ENCODE results near the gene PRELID2.

PRELID2 gene

DNA sequence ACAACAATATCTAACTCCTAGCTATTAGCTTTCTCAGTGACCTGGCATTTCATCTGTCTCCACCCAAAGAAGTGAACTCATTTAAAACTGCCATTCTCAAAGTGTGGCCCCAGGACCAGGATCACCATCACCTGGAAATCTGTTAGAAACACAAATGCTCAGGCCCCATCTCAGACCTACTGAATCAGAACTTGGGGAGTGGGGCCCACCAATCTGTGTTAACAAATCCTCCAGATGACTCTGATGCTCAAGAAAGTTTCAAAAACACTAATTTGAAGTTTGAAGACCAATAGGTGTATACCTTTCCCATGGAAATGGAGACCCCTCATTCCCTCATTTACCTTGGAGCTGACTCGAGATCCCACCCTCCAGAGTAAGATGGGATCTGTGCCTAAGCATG is 72.3 kb downstream of the PRELID2 start:
- Histone ChIP-seq H3K9ac (ENCODE audit: low read length in 5 of 5) (no peak overlapping the region), H3K27ac (ENCODE audit: low read depth, low read length) (no peak overlapping the region), H3K36me3 (ENCODE audit: control insufficient read depth in 5 of 5, insufficient read depth in 5 of 5, low read length in 5 of 5) (no peaks in the 10 kb centered on the region), H3K9me3 (ENCODE audit: control insufficient read depth in 5 of 5, low read length in 5 of 5) (peaks cover 0 to 6% (median 3%) of the 10 kb centered on the region in 5 donors), H3K27me3 (ENCODE audit: control insufficient read depth in 5 of 5, insufficient read depth in 4 of 5, low read length in 5 of 5) (no peaks in the 10 kb centered on the region), H3K4me1 (ENCODE audit: control insufficient read depth in 5 of 5, insufficient read depth in 5 of 5, low read length in 5 of 5) (no peaks in the 10 kb centered on the region), H3K4me3 (ENCODE audit: low read depth in 1 of 5, low read length in 5 of 5) (no peak overlapping the region)

DNA sequence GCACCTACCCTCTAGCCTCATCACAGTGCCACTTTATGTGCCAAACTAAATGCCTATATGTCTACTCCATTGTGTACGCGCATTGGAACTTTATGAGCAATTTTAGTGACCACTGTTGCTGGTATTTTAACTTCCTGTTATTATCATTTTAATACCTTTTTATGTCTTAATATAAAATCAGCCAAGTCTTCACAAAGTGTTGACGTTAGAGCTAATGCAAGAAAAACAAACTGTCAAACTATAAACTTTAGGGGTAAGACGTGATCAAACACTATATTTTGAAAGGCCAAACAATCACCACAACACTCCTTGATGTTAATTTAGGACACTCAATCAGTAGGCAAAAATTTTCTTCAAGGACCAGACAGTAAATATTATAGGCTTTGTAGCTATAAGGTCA is 73.9 kb downstream of the PRELID2 start:
- no peaks in the 10 kb centered on the region for H3K36me3 ChIP-seq (ENCODE audit: control insufficient read depth in 5 of 5, insufficient read depth in 5 of 5, low read length in 5 of 5)
- H3K27ac ChIP-seq (ENCODE audit: low read depth, low read length), result no peak overlapping the region
- H3K4me1 ChIP-seq (ENCODE audit: control insufficient read depth in 5 of 5, insufficient read depth in 5 of 5, low read length in 5 of 5), result no peaks in the 10 kb centered on the region
- no peak overlapping the region for H3K4me3 ChIP-seq (ENCODE audit: low read depth in 1 of 5, low read length in 5 of 5)
- H3K27me3 ChIP-seq (ENCODE audit: control insufficient read depth in 5 of 5, insufficient read depth in 4 of 5, low read length in 5 of 5), result no peaks in the 10 kb centered on the region
- no peak overlapping the region for H3K9ac ChIP-seq (ENCODE audit: low read length in 5 of 5)
- H3K9me3 ChIP-seq (ENCODE audit: control insufficient read depth in 5 of 5, low read length in 5 of 5), result no peaks in the 10 kb centered on the region

DNA sequence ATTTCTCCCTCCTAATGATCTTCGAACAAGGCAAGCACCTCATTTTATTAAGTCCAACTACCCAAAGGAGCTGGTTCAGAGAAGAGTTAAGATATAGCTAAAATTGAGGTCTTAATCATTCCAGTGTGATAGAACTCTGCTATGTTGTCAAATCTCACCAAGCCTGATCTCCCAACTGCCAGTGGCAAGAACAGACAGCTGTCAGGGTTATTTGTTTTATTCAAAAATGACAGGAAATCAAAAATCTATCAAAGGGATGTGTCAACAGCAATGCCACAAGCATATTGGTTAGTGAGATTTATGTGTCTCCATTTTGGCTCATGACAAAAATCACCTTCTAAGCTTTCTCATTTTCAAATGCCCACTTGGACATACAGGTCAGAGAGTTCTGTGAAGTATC is 74.5 kb downstream of the PRELID2 start:
- Histone ChIP-seq H3K4me3 (ENCODE audit: low read depth in 1 of 5, low read length in 5 of 5) (no peak overlapping the region), H3K4me1 (ENCODE audit: control insufficient read depth in 5 of 5, insufficient read depth in 5 of 5, low read length in 5 of 5) (no peaks in the 10 kb centered on the region), H3K9ac (ENCODE audit: low read length in 5 of 5) (no peak overlapping the region), H3K9me3 (ENCODE audit: control insufficient read depth in 5 of 5, low read length in 5 of 5) (no peaks in the 10 kb centered on the region), H3K27ac (ENCODE audit: low read depth, low read length) (no peak overlapping the region), H3K36me3 (ENCODE audit: control insufficient read depth in 5 of 5, insufficient read depth in 5 of 5, low read length in 5 of 5) (no peaks in the 10 kb centered on the region), H3K27me3 (ENCODE audit: control insufficient read depth in 5 of 5, insufficient read depth in 4 of 5, low read length in 5 of 5) (no peaks in the 10 kb centered on the region)

DNA sequence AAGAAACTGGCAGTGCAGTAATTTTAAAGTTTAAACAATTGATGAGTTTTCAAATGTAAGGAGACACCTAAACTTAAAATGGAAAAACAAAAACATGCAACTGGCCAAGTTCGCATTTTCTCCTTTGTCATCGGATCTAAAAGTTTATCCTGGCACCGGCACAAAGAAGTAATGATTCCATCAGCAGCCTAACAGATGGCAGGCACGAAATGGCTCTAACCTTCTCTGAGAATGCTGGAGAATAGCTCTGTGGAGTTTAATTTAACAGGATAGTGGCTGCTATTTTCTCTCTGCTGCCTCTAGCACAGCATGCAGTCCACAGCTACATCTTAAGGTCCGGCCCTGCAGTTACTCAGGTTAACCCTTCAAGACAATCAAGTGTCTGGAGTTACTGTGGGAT is 82.2 kb downstream of the PRELID2 start:
- Histone ChIP-seq H3K27me3 (ENCODE audit: control insufficient read depth in 5 of 5, insufficient read depth in 4 of 5, low read length in 5 of 5) (no peaks in the 10 kb centered on the region), H3K36me3 (ENCODE audit: control insufficient read depth in 5 of 5, insufficient read depth in 5 of 5, low read length in 5 of 5) (peaks cover 0 to 2% (median 0%) of the 10 kb centered on the region in 5 donors), H3K27ac (ENCODE audit: low read depth, low read length) (no peak overlapping the region), H3K4me1 (ENCODE audit: control insufficient read depth in 5 of 5, insufficient read depth in 5 of 5, low read length in 5 of 5) (peaks cover 0 to 8% (median 0%) of the 10 kb centered on the region in 5 donors), H3K4me3 (ENCODE audit: low read depth in 1 of 5, low read length in 5 of 5) (no peak overlapping the region), H3K9ac (ENCODE audit: low read length in 5 of 5) (no peak overlapping the region), H3K9me3 (ENCODE audit: control insufficient read depth in 5 of 5, low read length in 5 of 5) (no peaks in the 10 kb centered on the region)

DNA sequence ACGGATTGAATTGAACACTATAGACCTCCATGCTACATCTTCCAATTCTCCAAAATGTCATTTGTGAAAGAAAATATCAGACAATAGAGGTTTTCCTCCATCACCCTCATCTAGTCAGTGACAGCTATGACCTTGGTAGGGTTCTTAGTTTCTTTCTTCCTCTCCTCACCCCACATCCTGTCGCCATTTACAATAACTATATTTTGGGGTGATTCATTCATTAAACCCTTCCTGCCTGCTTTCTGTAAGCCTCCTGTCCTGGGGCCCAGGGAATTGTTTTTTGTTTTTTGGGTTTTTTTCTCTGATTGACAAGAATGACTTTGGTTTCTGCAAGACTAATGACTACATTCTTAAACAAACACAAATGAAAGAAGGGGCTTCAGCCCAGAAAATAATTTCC is 82.6 kb downstream of the PRELID2 start:
- Histone ChIP-seq H3K9ac (ENCODE audit: low read length in 5 of 5) (no peak overlapping the region), H3K4me1 (ENCODE audit: control insufficient read depth in 5 of 5, insufficient read depth in 5 of 5, low read length in 5 of 5) (peaks cover 0 to 8% (median 0%) of the 10 kb centered on the region in 5 donors), H3K36me3 (ENCODE audit: control insufficient read depth in 5 of 5, insufficient read depth in 5 of 5, low read length in 5 of 5) (peaks cover 0 to 2% (median 0%) of the 10 kb centered on the region in 5 donors), H3K9me3 (ENCODE audit: control insufficient read depth in 5 of 5, low read length in 5 of 5) (no peaks in the 10 kb centered on the region), H3K27ac (ENCODE audit: low read depth, low read length) (no peak overlapping the region), H3K27me3 (ENCODE audit: control insufficient read depth in 5 of 5, insufficient read depth in 4 of 5, low read length in 5 of 5) (no peaks in the 10 kb centered on the region), H3K4me3 (ENCODE audit: low read depth in 1 of 5, low read length in 5 of 5) (no peak overlapping the region)

DNA sequence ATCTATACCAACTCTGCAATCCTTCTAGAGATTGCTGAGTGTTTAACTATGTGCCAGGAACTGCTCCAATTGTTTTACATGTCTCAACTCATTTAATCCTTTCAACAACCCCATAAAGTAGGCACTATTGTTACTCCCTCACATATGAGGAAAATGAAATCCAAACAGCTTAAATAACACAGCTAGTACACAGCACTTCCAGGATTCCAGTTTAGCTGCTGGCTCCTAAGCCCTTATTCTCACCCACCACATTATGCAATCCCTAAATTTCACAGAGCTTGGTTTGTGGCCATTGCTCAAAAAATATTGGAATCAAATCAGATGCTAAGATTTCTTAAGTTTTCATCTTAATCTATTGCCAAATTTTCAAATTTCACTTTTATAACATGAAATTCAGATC is 84.9 kb downstream of the PRELID2 start:
- Histone ChIP-seq H3K4me1 (ENCODE audit: control insufficient read depth in 5 of 5, insufficient read depth in 5 of 5, low read length in 5 of 5) (peaks cover 0 to 8% (median 0%) of the 10 kb centered on the region in 5 donors), H3K27ac (ENCODE audit: low read depth, low read length) (no peak overlapping the region), H3K27me3 (ENCODE audit: control insufficient read depth in 5 of 5, insufficient read depth in 4 of 5, low read length in 5 of 5) (no peaks in the 10 kb centered on the region), H3K9ac (ENCODE audit: low read length in 5 of 5) (no peak overlapping the region), H3K36me3 (ENCODE audit: control insufficient read depth in 5 of 5, insufficient read depth in 5 of 5, low read length in 5 of 5) (peaks cover 0 to 2% (median 0%) of the 10 kb centered on the region in 5 donors), H3K9me3 (ENCODE audit: control insufficient read depth in 5 of 5, low read length in 5 of 5) (no peaks in the 10 kb centered on the region), H3K4me3 (ENCODE audit: low read depth in 1 of 5, low read length in 5 of 5) (no peak overlapping the region)

DNA sequence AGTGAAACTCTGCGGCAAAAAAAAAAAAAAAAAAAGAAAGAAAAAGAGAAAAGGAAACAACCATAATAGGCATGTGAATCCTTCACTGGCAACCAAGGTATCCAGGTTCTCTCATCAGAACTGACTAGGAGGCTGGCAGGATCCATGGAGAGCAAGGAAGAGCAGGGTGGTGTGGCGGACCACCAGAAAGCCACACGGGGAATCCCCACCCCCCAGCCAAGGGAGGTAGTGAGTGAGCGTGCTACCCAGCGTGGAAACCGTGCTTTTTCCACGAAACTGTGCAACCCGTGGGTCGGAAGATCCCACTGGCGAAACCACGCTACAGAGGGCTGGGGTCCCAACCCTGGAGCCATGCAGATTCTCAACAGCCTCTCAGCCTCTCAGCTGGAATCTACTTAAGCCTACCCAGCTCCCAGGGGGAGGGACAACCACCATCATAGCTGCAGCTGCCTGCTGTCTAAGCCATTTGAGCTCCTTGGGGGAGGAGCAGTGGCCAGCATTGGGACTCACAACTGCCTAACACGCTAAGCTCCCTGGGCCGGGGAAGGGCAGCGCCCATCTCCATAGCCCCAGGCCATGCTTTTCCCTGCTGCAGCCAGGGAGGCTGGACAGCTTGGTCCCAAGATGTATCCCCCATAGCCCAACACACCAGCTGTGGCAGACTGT is 91.6 kb downstream of the PRELID2 start:
- Histone ChIP-seq H3K27ac (ENCODE audit: low read depth, low read length) (no peak overlapping the region), H3K36me3 (ENCODE audit: control insufficient read depth in 5 of 5, insufficient read depth in 5 of 5, low read length in 5 of 5) (no peaks in the 10 kb centered on the region)

DNA sequence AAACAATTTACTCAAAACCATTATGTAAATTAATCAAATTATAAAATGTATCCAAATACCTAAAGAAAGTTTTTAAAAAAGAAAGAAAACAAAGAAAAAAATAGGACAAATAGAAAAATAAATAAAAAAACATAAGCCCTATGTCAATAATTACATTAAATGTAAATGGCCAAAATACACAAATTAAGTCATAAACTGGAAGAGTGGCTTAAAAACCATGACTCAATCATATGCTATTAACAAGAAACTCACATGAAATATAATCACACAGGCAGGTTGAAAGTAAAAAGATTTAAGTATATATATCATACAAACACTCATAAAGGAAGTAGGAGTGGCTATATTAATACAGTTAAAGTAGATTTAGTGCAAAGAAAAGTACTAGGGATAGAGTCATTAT is 95.3 kb downstream of the PRELID2 start:
- no peak overlapping the region for H3K27ac ChIP-seq (ENCODE audit: low read depth, low read length)
- no peaks in the 10 kb centered on the region for H3K27me3 ChIP-seq (ENCODE audit: control insufficient read depth in 5 of 5, insufficient read depth in 4 of 5, low read length in 5 of 5)
- no peaks in the 10 kb centered on the region for H3K4me1 ChIP-seq (ENCODE audit: control insufficient read depth in 5 of 5, insufficient read depth in 5 of 5, low read length in 5 of 5)
- no peak overlapping the region for H3K9ac ChIP-seq (ENCODE audit: low read length in 5 of 5)
- H3K9me3 ChIP-seq (ENCODE audit: control insufficient read depth in 5 of 5, low read length in 5 of 5), result peaks cover 0 to 9% (median 0%) of the 10 kb centered on the region in 5 donors
- no peaks in the 10 kb centered on the region for H3K36me3 ChIP-seq (ENCODE audit: control insufficient read depth in 5 of 5, insufficient read depth in 5 of 5, low read length in 5 of 5)
- H3K4me3 ChIP-seq (ENCODE audit: low read depth in 1 of 5, low read length in 5 of 5), result no peak overlapping the region

More for the DNA sequence above, 91.6 kb downstream of the PRELID2 start:
- Histone ChIP-seq H3K4me1 (ENCODE audit: control insufficient read depth in 5 of 5, insufficient read depth in 5 of 5, low read length in 5 of 5) (no peaks in the 10 kb centered on the region), H3K9ac (ENCODE audit: low read length in 5 of 5) (no peak overlapping the region), H3K4me3 (ENCODE audit: low read depth in 1 of 5, low read length in 5 of 5) (no peak overlapping the region), H3K9me3 (ENCODE audit: control insufficient read depth in 5 of 5, low read length in 5 of 5) (peaks cover 0 to 9% (median 0%) of the 10 kb centered on the region in 5 donors), H3K27me3 (ENCODE audit: control insufficient read depth in 5 of 5, insufficient read depth in 4 of 5, low read length in 5 of 5) (no peaks in the 10 kb centered on the region)

DNA sequence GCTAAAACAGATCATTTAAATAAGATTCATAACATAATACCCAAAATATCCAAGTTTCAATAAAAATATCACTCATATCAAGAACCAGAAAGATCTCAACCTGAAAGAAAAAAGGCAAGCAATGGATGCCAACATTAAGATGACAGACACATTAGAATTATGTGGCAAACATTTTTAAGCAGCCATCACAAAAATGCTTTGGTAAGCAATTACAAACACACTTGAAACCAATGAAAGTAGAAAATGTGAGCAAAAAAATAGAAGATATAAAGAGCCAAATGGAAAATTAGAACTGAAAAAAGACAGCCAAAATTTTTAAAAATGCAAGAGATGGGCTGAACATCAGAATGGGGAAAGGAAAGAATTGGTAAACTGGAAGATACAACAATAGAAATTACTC is 96.9 kb downstream of the PRELID2 start:
- Histone ChIP-seq H3K27ac (ENCODE audit: low read depth, low read length) (no peak overlapping the region), H3K9ac (ENCODE audit: low read length in 5 of 5) (no peak overlapping the region), H3K36me3 (ENCODE audit: control insufficient read depth in 5 of 5, insufficient read depth in 5 of 5, low read length in 5 of 5) (no peaks in the 10 kb centered on the region), H3K4me1 (ENCODE audit: control insufficient read depth in 5 of 5, insufficient read depth in 5 of 5, low read length in 5 of 5) (no peaks in the 10 kb centered on the region), H3K9me3 (ENCODE audit: control insufficient read depth in 5 of 5, low read length in 5 of 5) (peaks cover 0 to 3% (median 0%) of the 10 kb centered on the region in 5 donors), H3K27me3 (ENCODE audit: control insufficient read depth in 5 of 5, insufficient read depth in 4 of 5, low read length in 5 of 5) (no peaks in the 10 kb centered on the region), H3K4me3 (ENCODE audit: low read depth in 1 of 5, low read length in 5 of 5) (no peak overlapping the region)

DNA sequence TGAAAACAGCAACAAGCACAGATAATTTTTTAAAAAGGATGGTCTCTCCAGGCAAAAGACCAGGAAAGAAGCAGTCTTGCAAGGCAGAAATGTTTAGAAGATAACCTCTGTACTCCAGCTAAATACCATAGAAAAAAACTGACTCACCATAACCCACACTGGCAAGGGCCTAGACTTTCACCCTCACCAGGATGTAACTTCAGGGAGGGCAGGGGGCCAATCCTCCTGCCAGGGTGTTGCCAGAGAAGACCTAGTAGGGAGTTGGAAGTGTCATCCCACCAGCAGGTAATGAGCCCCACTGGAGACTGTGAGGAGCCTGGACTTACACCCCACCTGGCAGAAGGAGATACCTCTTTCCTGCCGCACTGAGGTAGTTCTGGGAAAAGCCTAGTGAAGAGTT is 97.6 kb downstream of the PRELID2 start:
- Histone ChIP-seq H3K9me3 (ENCODE audit: control insufficient read depth in 5 of 5, low read length in 5 of 5) (peaks cover 0 to 3% (median 0%) of the 10 kb centered on the region in 5 donors), H3K36me3 (ENCODE audit: control insufficient read depth in 5 of 5, insufficient read depth in 5 of 5, low read length in 5 of 5) (no peaks in the 10 kb centered on the region), H3K27ac (ENCODE audit: low read depth, low read length) (no peak overlapping the region), H3K9ac (ENCODE audit: low read length in 5 of 5) (no peak overlapping the region), H3K4me1 (ENCODE audit: control insufficient read depth in 5 of 5, insufficient read depth in 5 of 5, low read length in 5 of 5) (no peaks in the 10 kb centered on the region), H3K4me3 (ENCODE audit: low read depth in 1 of 5, low read length in 5 of 5) (no peak overlapping the region), H3K27me3 (ENCODE audit: control insufficient read depth in 5 of 5, insufficient read depth in 4 of 5, low read length in 5 of 5) (no peaks in the 10 kb centered on the region)
